Mesenchymal stem cell (in vitro differentiated cells and primary cell): ENCODE results near the gene COL27A1.

ENCODE experiments used
- DNase-seq: peaks from one replicate; pipeline ENCODE4 v3.0.0-alpha.2; 2013
- H2AFZ ChIP-seq: one replicate; pipeline ENCODE4 v1.6.1; 2013; ENCODE audit warnings: low read depth, mild to moderate bottlenecking, control low read depth, inconsistent platforms, low read length, moderate library complexity
- H2AK5ac ChIP-seq: 2 replicates; pipeline ENCODE4 v1.6.1; 2013; ENCODE audit warnings: low read length, moderate library complexity, mild to moderate bottlenecking, inconsistent platforms; ENCODE audit not compliant: severe bottlenecking
- H2BK120ac ChIP-seq: one replicate; pipeline ENCODE4 v1.6.1; 2013; ENCODE audit warnings: low read depth, mild to moderate bottlenecking, inconsistent platforms, low read length, moderate library complexity
- H2BK12ac ChIP-seq, 2 experiments: one replicate each; pipeline ENCODE4 v1.6.1; 2013; ENCODE audit warnings: inconsistent platforms in 2 of 2, low read length in 2 of 2, mild to moderate bottlenecking in 2 of 2, moderate library complexity in 2 of 2, control low read depth in 1 of 2
- H2BK15ac ChIP-seq: one replicate; pipeline ENCODE4 v1.6.1; 2013; ENCODE audit warnings: mild to moderate bottlenecking, low read depth, inconsistent platforms; ENCODE audit not compliant: poor library complexity, severe bottlenecking
- H2BK5ac ChIP-seq: 2 replicates; pipeline ENCODE4 v1.6.1; 2013; ENCODE audit warnings: low read depth, mild to moderate bottlenecking, low read length, control low read depth, inconsistent platforms; ENCODE audit not compliant: poor library complexity, severe bottlenecking
- H3K14ac ChIP-seq, 2 experiments: one replicate each; pipeline ENCODE4 v1.6.1; 2013; ENCODE audit warnings: inconsistent platforms in 2 of 2, low read length in 2 of 2, control low read depth in 1 of 2, mild to moderate bottlenecking in 1 of 2, moderate library complexity in 1 of 2
- H3K18ac ChIP-seq, 2 experiments: one replicate each; pipeline ENCODE4 v1.6.1; 2013; ENCODE audit warnings: inconsistent platforms in 2 of 2, low read length in 2 of 2, control low read depth in 1 of 2, low read depth in 1 of 2, mild to moderate bottlenecking in 1 of 2
- H3K23ac ChIP-seq, 2 experiments: one replicate each; pipeline ENCODE4 v1.6.1; 2013; ENCODE audit warnings: inconsistent platforms in 2 of 2, low read length in 2 of 2, mild to moderate bottlenecking in 2 of 2, moderate library complexity in 2 of 2, control low read depth in 1 of 2
- H3K27ac ChIP-seq: 2 replicates; pipeline ENCODE4 v1.5.1; 2013; ENCODE audit warnings: mild to moderate bottlenecking, moderate library complexity, low read length, control low read depth, inconsistent platforms; ENCODE audit not compliant: poor library complexity, severe bottlenecking
- H3K27me3 ChIP-seq, 2 experiments: 2 replicates each; pipeline versions ENCODE4 v1.6.1 to v1.7.0; 2013; ENCODE audit warnings: low read length in 2 of 2, mild to moderate bottlenecking in 2 of 2, moderate library complexity in 2 of 2, control low read depth in 1 of 2, inconsistent platforms in 1 of 2; ENCODE audit not compliant: control insufficient read depth in 1 of 2, insufficient read depth in 1 of 2
- H3K36me3 ChIP-seq, 2 experiments: 2 replicates each; pipeline versions ENCODE4 v1.6.1 to v1.7.0; 2013; ENCODE audit warnings: low read length in 2 of 2, control low read depth in 1 of 2, inconsistent platforms in 1 of 2, low read depth in 1 of 2, mild to moderate bottlenecking in 1 of 2; ENCODE audit not compliant: insufficient read depth in 2 of 2, control insufficient read depth in 1 of 2
- H3K4ac ChIP-seq, 2 experiments: one replicate each; pipeline ENCODE4 v1.6.1; 2013; ENCODE audit warnings: inconsistent platforms in 2 of 2, low read length in 2 of 2, mild to moderate bottlenecking in 2 of 2, moderate library complexity in 2 of 2, control low read depth in 1 of 2, low read depth in 1 of 2
- H3K4me1 ChIP-seq: 2 replicates; pipeline ENCODE4 v1.6.1; 2013; ENCODE audit warnings: low read depth, low read length, control low read depth; ENCODE audit not compliant: control insufficient read depth, insufficient read depth
- H3K4me2 ChIP-seq: 2 replicates; pipeline ENCODE4 v1.6.1; 2013; ENCODE audit warnings: low read length, mild to moderate bottlenecking, inconsistent platforms; ENCODE audit not compliant: poor library complexity, severe bottlenecking
- H3K4me3 ChIP-seq, 2 experiments: 2 replicates each; pipeline versions ENCODE4 v1.5.1 to v1.7.0; 2013; ENCODE audit warnings: low read length in 2 of 2, mild to moderate bottlenecking in 2 of 2, control low read depth in 1 of 2, low read depth in 1 of 2; ENCODE audit not compliant: insufficient read depth in 1 of 2
- H3K79me1 ChIP-seq: replicated peaks from 2 replicates; pipeline ENCODE4 v1.6.1; 2013; ENCODE audit warnings: mild to moderate bottlenecking, control low read depth, low read length, inconsistent platforms; ENCODE audit not compliant: poor library complexity, severe bottlenecking
- H3K9ac ChIP-seq: 2 replicates; pipeline ENCODE4 v1.7.0; 2013; ENCODE audit warnings: mild to moderate bottlenecking, low read length, moderate library complexity
- H3K9me3 ChIP-seq: 2 replicates; pipeline ENCODE4 v1.7.0; 2013; ENCODE audit warnings: mild to moderate bottlenecking, low read length; ENCODE audit not compliant: control insufficient read depth
- H4K8ac ChIP-seq: one replicate; pipeline ENCODE4 v1.6.1; 2013; ENCODE audit warnings: inconsistent platforms, mild to moderate bottlenecking, low read length, moderate library complexity
- H4K91ac ChIP-seq: one replicate; pipeline ENCODE4 v1.6.1; 2013; ENCODE audit warnings: mild to moderate bottlenecking, low read length, inconsistent platforms
- WGBS: methylation state at CpG from one replicate; pipeline ENCODE4 v1.1.7; 2013; ENCODE audit warnings: mixed read lengths; 5-methylcytosine and 5-hydroxymethylcytosine counted together

The COL27A1 gene

GRCh38 chr9:114290561-114290986 is 135.2 kb downstream of the COL27A1 start:
- Histone ChIP-seq H3K4me2 (no peak overlapping the region), H3K14ac (no peak overlapping the region), H3K4me3 (no peak overlapping the region), H3K27ac (no peak overlapping the region), H2BK15ac (no peak overlapping the region), H2AFZ (no peak overlapping the region), H3K79me1 (peaks cover 7% of the 10 kb centered on the region), H2BK12ac (peak overlapping the region in 1 of 2 experiments; percentile 51), H2AK5ac (peak overlapping the region; percentile 95), H3K4ac (no peak overlapping the region), H3K18ac (no peak overlapping the region), H3K23ac (no peak overlapping the region), H3K36me3 (peaks cover 21 to 38% of the 10 kb centered on the region in 2 experiments), H3K9me3 (peaks cover 13% of the 10 kb centered on the region), H3K9ac (no peak overlapping the region), H2BK120ac (no peak overlapping the region), H2BK5ac (no peak overlapping the region), H4K91ac (no peak overlapping the region), H3K27me3 (no peaks in the 10 kb centered on the region), H3K4me1 (peaks cover 45% of the 10 kb centered on the region), H4K8ac (no peak overlapping the region)
- WGBS = 66% methylated on average over 7 of the region's 7 CpGs
- DNase-seq = no peak

GRCh38 chr9:114291064-114291474 is 135.7 kb downstream of the COL27A1 start:
- H3K4me3 ChIP-seq = no peak overlapping the region
- no peak overlapping the region for H3K4me2 ChIP-seq
- DNase-seq = peak; percentile 75

GRCh38 chr9:114291886-114292590 is 136.7 kb downstream of the COL27A1 start:
- H3K9me3 ChIP-seq = peaks cover 13% of the 10 kb centered on the region
- H3K23ac ChIP-seq = no peak overlapping the region
- H3K9ac ChIP-seq = no peak overlapping the region

More at GRCh38 chr9:114291064-114291474, 135.7 kb downstream of the COL27A1 start:
- WGBS = 19% methylated on average over 12 of the region's 12 CpGs
- H4K8ac ChIP-seq = no peak overlapping the region
- H3K9ac ChIP-seq = no peak overlapping the region
- H3K4ac ChIP-seq = no peak overlapping the region
- H3K27me3 ChIP-seq = no peaks in the 10 kb centered on the region
- peaks cover 41% of the 10 kb centered on the region for H3K4me1 ChIP-seq
- no peak overlapping the region for H3K18ac ChIP-seq
- H3K27ac ChIP-seq = no peak overlapping the region
- peak overlapping the region; percentile 95 for H2AK5ac ChIP-seq
- H3K23ac ChIP-seq = no peak overlapping the region
- H2BK120ac ChIP-seq = no peak overlapping the region
- peaks cover 7% of the 10 kb centered on the region for H3K79me1 ChIP-seq
- H3K14ac ChIP-seq = no peak overlapping the region
- H4K91ac ChIP-seq = no peak overlapping the region
- no peak overlapping the region for H2AFZ ChIP-seq
- peaks cover 13% of the 10 kb centered on the region for H3K9me3 ChIP-seq
- peaks cover 21 to 40% of the 10 kb centered on the region in 2 experiments for H3K36me3 ChIP-seq
- H2BK15ac ChIP-seq = no peak overlapping the region
- H2BK5ac ChIP-seq = no peak overlapping the region
- no peak overlapping the region for H2BK12ac ChIP-seq

GRCh38 chr9:114294664-114295063 is 139.3 kb downstream of the COL27A1 start:
- Histone ChIP-seq H3K36me3 (peaks cover 27 to 29% of the 10 kb centered on the region in 2 experiments), H2BK12ac (no peak overlapping the region), H3K79me1 (no peaks in the 10 kb centered on the region), H3K4me2 (no peak overlapping the region), H2AFZ (no peak overlapping the region), H3K14ac (no peak overlapping the region), H3K9ac (no peak overlapping the region), H3K4ac (no peak overlapping the region), H4K91ac (no peak overlapping the region), H3K27me3 (no peaks in the 10 kb centered on the region), H3K23ac (no peak overlapping the region), H3K18ac (no peak overlapping the region), H3K9me3 (peaks cover 13% of the 10 kb centered on the region), H2BK5ac (no peak overlapping the region), H2AK5ac (no peak overlapping the region), H2BK120ac (no peak overlapping the region), H3K4me1 (peaks cover 9% of the 10 kb centered on the region), H2BK15ac (no peak overlapping the region), H3K4me3 (peak overlapping the region in 1 of 2 experiments; percentile 31), H4K8ac (no peak overlapping the region), H3K27ac (no peak overlapping the region)
- no peak for DNase-seq

More at GRCh38 chr9:114291886-114292590, 136.7 kb downstream of the COL27A1 start:
- DNase-seq = no peak
- Histone ChIP-seq H2AFZ (no peak overlapping the region), H4K91ac (no peak overlapping the region), H3K4ac (no peak overlapping the region), H2BK12ac (no peak overlapping the region), H2BK15ac (no peak overlapping the region), H3K18ac (no peak overlapping the region), H2AK5ac (no peak overlapping the region), H2BK5ac (no peak overlapping the region), H3K4me2 (no peak overlapping the region), H3K27ac (no peak overlapping the region), H3K27me3 (no peaks in the 10 kb centered on the region), H3K36me3 (peaks cover 27 to 36% of the 10 kb centered on the region in 2 experiments), H3K14ac (no peak overlapping the region), H3K4me1 (peaks cover 33% of the 10 kb centered on the region), H3K4me3 (no peak overlapping the region), H4K8ac (no peak overlapping the region), H3K79me1 (peaks cover 4% of the 10 kb centered on the region), H2BK120ac (no peak overlapping the region)
- WGBS = 94% methylated on average over 6 of the region's 11 CpGs
